MM.1S (cell line): Measurements from ENCODE around the gene CFAP119.

Experiments used
- CTCF ChIP-seq: fragments of 300-600 bp; sonication (generic); IDR thresholded peaks from 2 replicates; pipeline ENCODE4 v1.5.1; 2016; ENCODE audit warnings: antibody characterized with exemption, low read length, mixed read lengths
- EZH2 ChIP-seq: fragments of 300-600 bp; sonication (generic); optimal IDR thresholded peaks from 2 replicates; pipeline ENCODE3; 2017; ENCODE audit warnings: low read depth, mild to moderate bottlenecking, antibody characterized with exemption, low read length, mixed read lengths

- no peak for TF ChIP-seq CTCF
- no peak for TF ChIP-seq EZH2
Measured at GRCh38 chr16:30766933-30767284, 5.0 kb upstream of the CFAP119 start.
